ENCODE results near the gene SPATA2L.

DNA sequence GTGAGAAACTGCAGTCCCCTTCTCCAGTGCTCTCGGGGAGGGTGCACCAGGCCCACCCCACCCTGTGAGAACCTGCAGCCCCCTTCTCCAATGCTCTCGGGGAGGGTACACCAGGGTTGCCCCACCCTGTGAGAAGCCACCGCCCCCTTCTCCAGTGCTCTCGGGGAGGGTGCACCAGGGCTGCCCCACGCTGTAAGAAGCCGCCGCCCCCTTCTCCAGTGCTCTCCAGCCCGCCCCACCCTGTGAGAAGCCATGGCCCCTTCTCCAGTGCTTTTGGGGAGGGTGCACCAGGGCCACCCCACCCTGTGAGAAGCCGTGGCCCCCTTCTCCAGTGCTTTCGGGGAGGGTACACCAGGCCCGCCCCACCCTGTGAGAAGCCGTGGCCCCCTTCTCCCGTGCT is 31.8 kb downstream of the SPATA2L start:
- TF ChIP-seq CTCF (IDR thresholded peaks at IDR 0.05), result no peak
- TF ChIP-seq EZH2 (IDR thresholded peaks at IDR 0.05), result no peak
